SK-N-SH (cell line): ENCODE measurements around the gene HACD4. TPM values are rescaled to one million over a fixed set of nuclear protein-coding genes. Genes with fewer than 3 reads are reported as not detected.

Source experiments
- CTCF ChIA-PET: fragments of 300-600, 350-600 bp; formaldehyde crosslinking; extraction: SDS; loops from one replicate; lab custom pipeline; 2021; lab: Yijun Ruan, JAX
- POLR2A ChIA-PET: fragments of 350-600 bp; sonication (Branson Sonifier 250); formaldehyde crosslinking; extraction: SDS; loops from one replicate; lab custom pipeline; 2020; ENCODE audit warnings: antibody characterized with exemption, inconsistent platforms; lab: Yijun Ruan, JAX
- DNase-seq: peaks from one replicate; pipeline ENCODE4 v3.0.0; 2012
- H2AFZ ChIP-seq: fragments of 200-600 bp; sonication (generic); 2 replicates; pipeline ENCODE4 v1.8.1; 2016; ENCODE audit warnings: antibody characterized with exemption, mild to moderate bottlenecking, low read depth
- H3F3A ChIP-seq: fragments of 200-600 bp; sonication (generic); replicated peaks from 2 replicates; pipeline ENCODE3; 2016; ENCODE audit warnings: antibody characterized with exemption, mild to moderate bottlenecking; ENCODE audit not compliant: insufficient read depth
- H3K27ac ChIP-seq, 2 experiments: fragments of 200-500 bp in 1 of 2; fragments of 200-600 bp in 1 of 2; sonication (Bioruptor generic) in 1 of 2; sonication (generic), shearing (Covaris generic) in 1 of 2; 2 replicates each; pipeline versions ENCODE4 v1.5.1 to v1.6.1; 2014 to 2016; ENCODE audit warnings: low read depth in 2 of 2, inconsistent platforms in 1 of 2, low read length in 1 of 2, mild to moderate bottlenecking in 1 of 2, mixed read lengths in 1 of 2
- H3K27me3 ChIP-seq: fragments of 200-600 bp; sonication (generic), shearing (Covaris generic); 2 replicates; pipeline ENCODE4 v1.6.1; 2016; ENCODE audit warnings: mixed run types; ENCODE audit not compliant: insufficient read depth
- H3K36me3 ChIP-seq, 2 experiments: fragments of 200-500 bp in 1 of 2; fragments of 200-600 bp in 1 of 2; sonication (Bioruptor generic) in 1 of 2; sonication (generic) in 1 of 2; replicated peaks in 1 of 2; 2 replicates each; pipeline versions ENCODE3 to v1.5.1; 2014 to 2016; ENCODE audit warnings: low read length in 1 of 2, mild to moderate bottlenecking in 1 of 2; ENCODE audit not compliant: insufficient read depth in 2 of 2, control insufficient read depth in 1 of 2
- H3K4me1 ChIP-seq, 2 experiments: fragments of 200-500 bp in 1 of 2; fragments of 200-600 bp in 1 of 2; sonication (Bioruptor generic) in 1 of 2; sonication (generic), shearing (Covaris generic) in 1 of 2; 2 replicates each; pipeline versions ENCODE4 v1.5.1 to v1.6.1; 2014 to 2016; ENCODE audit warnings: low read depth in 1 of 2, low read length in 1 of 2, mixed run types in 1 of 2; ENCODE audit not compliant: insufficient read depth in 2 of 2, control insufficient read depth in 1 of 2
- H3K4me2 ChIP-seq: fragments of 200-600 bp; sonication (generic), shearing (Covaris generic); 2 replicates; pipeline ENCODE4 v1.6.1; 2017; ENCODE audit warnings: mixed run types
- H3K4me3 ChIP-seq, 2 experiments: fragments of 200-500 bp in 1 of 2; fragments of 200-600 bp in 1 of 2; sonication (Bioruptor generic) in 1 of 2; sonication (generic), shearing (Covaris generic) in 1 of 2; 2 replicates each; pipeline versions ENCODE4 v1.5.1 to v1.8.1; 2014 to 2016; ENCODE audit warnings: low read depth in 2 of 2, inconsistent platforms in 1 of 2, low read length in 1 of 2, mild to moderate bottlenecking in 1 of 2, mixed read lengths in 1 of 2, moderate library complexity in 1 of 2
- H3K79me2 ChIP-seq: fragments of 200-600 bp; sonication (generic); 2 replicates; pipeline ENCODE4 v1.8.1; 2017; ENCODE audit warnings: mild to moderate bottlenecking; ENCODE audit not compliant: insufficient read depth
- H3K9ac ChIP-seq: fragments of 200-600 bp; sonication (generic); 2 replicates; pipeline ENCODE4 v1.6.1; 2017; ENCODE audit warnings: mixed run types
- H3K9me2 ChIP-seq: fragments of 200-600 bp; sonication (generic); 2 replicates; pipeline ENCODE4 v1.6.1; 2017; ENCODE audit warnings: mixed run types
- H3K9me3 ChIP-seq: fragments of 200-600 bp; sonication (generic); 2 replicates; pipeline ENCODE4 v1.6.1; 2017; ENCODE audit warnings: mixed run types, mild to moderate bottlenecking, moderate library complexity
- H4K20me1 ChIP-seq: fragments of 200-600 bp; sonication (generic); 2 replicates; pipeline ENCODE4 v1.6.1; 2017; ENCODE audit warnings: mild to moderate bottlenecking, mixed run types; ENCODE audit not compliant: insufficient read depth
- CHD2 ChIP-seq: fragments of 150-350 bp; IDR thresholded peaks from 2 replicates; pipeline ENCODE4 v1.6.1; 2018; ENCODE audit warnings: low read length; ENCODE audit not compliant: partially characterized antibody
- EZH2phosphoT487 ChIP-seq: fragments of 200-600 bp; sonication (generic); IDR thresholded peaks from 2 replicates; pipeline ENCODE4 v1.6.1; 2017; ENCODE audit warnings: low read depth, mixed run types, mild to moderate bottlenecking, antibody characterized with exemption, moderate library complexity, borderline replicate concordance
- FOSL2 ChIP-seq: IDR thresholded peaks from 2 replicates; pipeline ENCODE4 v1.4.0; 2012; ENCODE audit warnings: low read depth, mild to moderate bottlenecking, moderate library complexity, borderline replicate concordance
- FOXM1 ChIP-seq: IDR thresholded peaks from 2 replicates; pipeline ENCODE4 v1.4.0; 2012; ENCODE audit warnings: low read depth, mild to moderate bottlenecking
- GABPA ChIP-seq: IDR thresholded peaks from 2 replicates; pipeline ENCODE4 v1.4.0; 2012; ENCODE audit warnings: low read depth, mild to moderate bottlenecking
- GATA2 ChIP-seq: sonication (generic); formaldehyde crosslinking; IDR thresholded peaks from 2 replicates; pipeline ENCODE4 v1.5.0; 2020; ENCODE audit warnings: mild to moderate bottlenecking, missing genetic modification reagents
- JUND ChIP-seq: IDR thresholded peaks from 2 replicates; pipeline ENCODE4 v1.4.0; 2012
- NRF1 ChIP-seq: IDR thresholded peaks from 2 replicates; pipeline ENCODE4 v1.6.1; 2012; ENCODE audit warnings: low read depth, mild to moderate bottlenecking, low read length
- POLR2AphosphoS5 ChIP-seq: IDR thresholded peaks from 2 replicates; pipeline ENCODE4 v1.6.1; 2012; ENCODE audit warnings: low read depth, low read length
- RCOR1 ChIP-seq: fragments of 150-350 bp; IDR thresholded peaks from 2 replicates; pipeline ENCODE4 v1.6.1; 2017; ENCODE audit warnings: antibody characterized with exemption, low read length
- RFX5 ChIP-seq: IDR thresholded peaks from 2 replicates; pipeline ENCODE4 v1.6.1; 2012; ENCODE audit warnings: mild to moderate bottlenecking, improper control_type of control experiment, low read length
- RXRA ChIP-seq: IDR thresholded peaks from 2 replicates; pipeline ENCODE4 v1.4.0; 2012; ENCODE audit warnings: low read depth, mild to moderate bottlenecking, borderline replicate concordance
- SIN3A ChIP-seq: IDR thresholded peaks from 2 replicates; pipeline ENCODE4 v1.6.1; 2012; ENCODE audit warnings: low read depth, mild to moderate bottlenecking, low read length, moderate library complexity, borderline replicate concordance
- TCF12 ChIP-seq: IDR thresholded peaks from 2 replicates; pipeline ENCODE4 v1.4.0; 2012
- WGBS: methylation state at CpG from one replicate; pipeline ENCODE4 v1.1.6; 2017; ENCODE audit warnings: low lambda C conversion rate; 5-methylcytosine and 5-hydroxymethylcytosine counted together
- polyA plus RNA-seq, 3 experiments: library from polyadenylated mRNA; depleted of rRNA; stranded (reverse); fragments of >200 nt; gene quantifications; 2 replicates each; pipeline ENCODE4 v1.2.3, GENCODE V29; 2012
- TF ChIP-seq, protein P1 (sequence below): IDR thresholded peaks from 2 replicates; pipeline ENCODE4 v1.4.0; 2012; ENCODE audit warnings: low read depth, borderline replicate concordance
- TF ChIP-seq, protein P2 (sequence below): IDR thresholded peaks from 2 replicates; pipeline ENCODE4 v1.4.0; 2012; ENCODE audit warnings: low read depth
- TF ChIP-seq, protein P3 (sequence below): IDR thresholded peaks from 2 replicates; pipeline ENCODE4; 2012
- TF ChIP-seq, protein P4 (sequence below): fragments of 150-350 bp; IDR thresholded peaks from 2 replicates; pipeline ENCODE4 v1.6.1; 2016; ENCODE audit warnings: mild to moderate bottlenecking, low read depth, low read length
- TF ChIP-seq, protein P5 (sequence below): fragments of 150-350 bp; IDR thresholded peaks from 2 replicates; pipeline ENCODE4 v1.6.1; 2017; ENCODE audit warnings: antibody characterized with exemption, low read length, low read depth, borderline replicate concordance

HACD4 gene
- polyA plus RNA-seq, 1 of the 3 experiments (the other 2 are of a cell fraction), result under 0.01 TPM

DNA sequence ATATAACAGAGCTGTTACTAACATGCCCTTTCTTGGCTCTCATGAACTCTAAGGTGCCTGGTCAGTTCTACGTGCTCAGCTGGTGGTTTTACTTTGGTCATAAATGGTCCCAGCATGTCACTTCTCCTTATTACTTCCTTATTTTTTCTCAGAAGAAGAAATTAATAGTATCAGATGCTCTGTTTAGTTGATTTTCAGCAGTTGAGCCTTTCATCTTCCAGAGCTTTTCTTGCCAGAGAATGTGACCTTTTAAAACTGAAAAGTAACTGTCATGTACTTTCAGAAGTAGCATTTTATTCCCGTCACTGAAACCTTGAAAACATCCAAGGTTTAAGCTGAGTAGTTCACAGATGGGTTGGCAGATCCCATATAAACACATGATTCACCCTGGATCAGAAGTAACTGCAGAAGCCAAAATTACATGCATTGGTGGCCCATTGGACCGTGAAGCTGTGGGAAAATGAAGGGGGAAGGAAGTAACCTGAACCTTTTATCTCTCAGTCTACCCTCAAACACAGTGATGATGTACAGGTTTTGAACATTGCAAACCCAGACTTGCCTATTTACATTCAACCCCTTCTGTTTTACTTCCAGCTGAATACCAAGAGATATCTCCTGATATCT, 50.5 kb downstream of the HACD4 start:
- no peak overlapping the region for H3K9ac ChIP-seq
- H3K27ac ChIP-seq, result peak overlapping the region; percentile 4 to 60; a peak in 1 of 4 replicates
- DNase-seq, result no peak
- ChIA-PET CTCF (no interaction called here), POLR2A (no interaction called here)
- no peaks in the 10 kb centered on the region for H4K20me1 ChIP-seq
- no peaks in the 10 kb centered on the region for H3K9me2 ChIP-seq
- peaks cover 0 to 6% of the 10 kb centered on the region in 2 experiments; a peak in 1 of 4 replicates for H3K4me1 ChIP-seq
- TF ChIP-seq CHD2 (no peak), EZH2phosphoT487 (no peak), NRF1 (no peak)
- no peaks in the 10 kb centered on the region for H3K27me3 ChIP-seq
- no peaks in the 10 kb centered on the region for H3K79me2 ChIP-seq
- H3K9me3 ChIP-seq, result no peaks in the 10 kb centered on the region
- no peaks in the 10 kb centered on the region for H3F3A ChIP-seq
- H3K4me3 ChIP-seq, result no peak overlapping the region
- no peak overlapping the region for H2AFZ ChIP-seq
- 81% methylated on average over 3 of the region's 3 CpGs for WGBS
- H3K4me2 ChIP-seq, result no peak overlapping the region
- peaks cover 7 to 15% of the 10 kb centered on the region in 2 experiments for H3K36me3 ChIP-seq

DNA sequence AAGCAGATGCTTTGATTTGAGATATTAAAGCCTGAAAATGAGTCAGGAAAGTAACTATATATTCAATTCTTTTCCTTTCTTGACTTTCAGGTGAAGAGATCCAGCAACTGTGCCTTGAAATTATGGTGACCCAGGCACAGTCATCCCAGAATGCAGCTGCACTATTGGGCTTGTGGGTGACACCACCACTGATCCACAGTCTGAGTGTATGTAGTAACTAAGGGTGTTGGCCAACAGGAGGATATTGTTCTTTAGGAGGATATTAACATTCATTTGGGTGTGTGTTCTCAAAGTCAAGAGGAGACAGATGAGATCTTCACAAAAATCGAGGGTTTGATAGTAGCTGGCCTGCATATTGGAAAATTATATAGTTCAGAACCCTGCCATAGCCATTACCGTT, 53.2 kb downstream of the HACD4 start:
- TF ChIP-seq GATA2 (CRISPR knock-in tag) (no peak), POLR2AphosphoS5 (no peak), TCF12 (no peak), SIN3A (no peak), RFX5 (no peak), CHD2 (no peak), GABPA (no peak), RCOR1 (no peak), NRF1 (no peak), FOSL2 (no peak), FOXM1 (no peak), JUND (no peak), RXRA (no peak)
- TF ChIP-seq, protein P1, sequence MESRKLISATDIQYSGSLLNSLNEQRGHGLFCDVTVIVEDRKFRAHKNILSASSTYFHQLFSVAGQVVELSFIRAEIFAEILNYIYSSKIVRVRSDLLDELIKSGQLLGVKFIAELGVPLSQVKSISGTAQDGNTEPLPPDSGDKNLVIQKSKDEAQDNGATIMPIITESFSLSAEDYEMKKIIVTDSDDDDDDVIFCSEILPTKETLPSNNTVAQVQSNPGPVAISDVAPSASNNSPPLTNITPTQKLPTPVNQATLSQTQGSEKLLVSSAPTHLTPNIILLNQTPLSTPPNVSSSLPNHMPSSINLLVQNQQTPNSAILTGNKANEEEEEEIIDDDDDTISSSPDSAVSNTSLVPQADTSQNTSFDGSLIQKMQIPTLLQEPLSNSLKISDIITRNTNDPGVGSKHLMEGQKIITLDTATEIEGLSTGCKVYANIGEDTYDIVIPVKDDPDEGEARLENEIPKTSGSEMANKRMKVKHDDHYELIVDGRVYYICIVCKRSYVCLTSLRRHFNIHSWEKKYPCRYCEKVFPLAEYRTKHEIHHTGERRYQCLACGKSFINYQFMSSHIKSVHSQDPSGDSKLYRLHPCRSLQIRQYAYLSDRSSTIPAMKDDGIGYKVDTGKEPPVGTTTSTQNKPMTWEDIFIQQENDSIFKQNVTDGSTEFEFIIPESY, result no peak
- TF ChIP-seq, protein P2, sequence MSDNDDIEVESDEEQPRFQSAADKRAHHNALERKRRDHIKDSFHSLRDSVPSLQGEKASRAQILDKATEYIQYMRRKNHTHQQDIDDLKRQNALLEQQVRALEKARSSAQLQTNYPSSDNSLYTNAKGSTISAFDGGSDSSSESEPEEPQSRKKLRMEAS, result no peak
- TF ChIP-seq, protein P3, sequence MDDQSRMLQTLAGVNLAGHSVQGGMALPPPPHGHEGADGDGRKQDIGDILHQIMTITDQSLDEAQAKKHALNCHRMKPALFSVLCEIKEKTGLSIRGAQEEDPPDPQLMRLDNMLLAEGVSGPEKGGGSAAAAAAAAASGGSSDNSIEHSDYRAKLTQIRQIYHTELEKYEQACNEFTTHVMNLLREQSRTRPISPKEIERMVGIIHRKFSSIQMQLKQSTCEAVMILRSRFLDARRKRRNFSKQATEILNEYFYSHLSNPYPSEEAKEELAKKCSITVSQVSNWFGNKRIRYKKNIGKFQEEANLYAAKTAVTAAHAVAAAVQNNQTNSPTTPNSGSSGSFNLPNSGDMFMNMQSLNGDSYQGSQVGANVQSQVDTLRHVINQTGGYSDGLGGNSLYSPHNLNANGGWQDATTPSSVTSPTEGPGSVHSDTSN, result no peak
- TF ChIP-seq, protein P4, sequence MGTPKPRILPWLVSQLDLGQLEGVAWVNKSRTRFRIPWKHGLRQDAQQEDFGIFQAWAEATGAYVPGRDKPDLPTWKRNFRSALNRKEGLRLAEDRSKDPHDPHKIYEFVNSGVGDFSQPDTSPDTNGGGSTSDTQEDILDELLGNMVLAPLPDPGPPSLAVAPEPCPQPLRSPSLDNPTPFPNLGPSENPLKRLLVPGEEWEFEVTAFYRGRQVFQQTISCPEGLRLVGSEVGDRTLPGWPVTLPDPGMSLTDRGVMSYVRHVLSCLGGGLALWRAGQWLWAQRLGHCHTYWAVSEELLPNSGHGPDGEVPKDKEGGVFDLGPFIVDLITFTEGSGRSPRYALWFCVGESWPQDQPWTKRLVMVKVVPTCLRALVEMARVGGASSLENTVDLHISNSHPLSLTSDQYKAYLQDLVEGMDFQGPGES, result no peak
- TF ChIP-seq, protein P5, sequence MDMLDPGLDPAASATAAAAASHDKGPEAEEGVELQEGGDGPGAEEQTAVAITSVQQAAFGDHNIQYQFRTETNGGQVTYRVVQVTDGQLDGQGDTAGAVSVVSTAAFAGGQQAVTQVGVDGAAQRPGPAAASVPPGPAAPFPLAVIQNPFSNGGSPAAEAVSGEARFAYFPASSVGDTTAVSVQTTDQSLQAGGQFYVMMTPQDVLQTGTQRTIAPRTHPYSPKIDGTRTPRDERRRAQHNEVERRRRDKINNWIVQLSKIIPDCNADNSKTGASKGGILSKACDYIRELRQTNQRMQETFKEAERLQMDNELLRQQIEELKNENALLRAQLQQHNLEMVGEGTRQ, result no peak
- no peaks in the 10 kb centered on the region for H3K79me2 ChIP-seq
- H3F3A ChIP-seq, result no peaks in the 10 kb centered on the region
- no peak overlapping the region for H3K4me3 ChIP-seq
- no peaks in the 10 kb centered on the region for H3K9me2 ChIP-seq
- no peaks in the 10 kb centered on the region for H4K20me1 ChIP-seq
- no peaks in the 10 kb centered on the region for H3K27me3 ChIP-seq
- no peak for DNase-seq
- CTCF ChIA-PET, result interaction anchor here (1.0 kb wide), 1 partner anchor 9 kb away, joined by 3 read pairs; no protein-coding TSS in a partner anchor
- H3K4me2 ChIP-seq, result no peak overlapping the region
- H3K9ac ChIP-seq, result no peak overlapping the region
- POLR2A ChIA-PET, result no interaction called here
- H3K4me1 ChIP-seq, result peaks cover 0 to 6% of the 10 kb centered on the region in 2 experiments; a peak in 1 of 4 replicates
- H3K27ac ChIP-seq, result no peak overlapping the region
- H3K9me3 ChIP-seq, result no peaks in the 10 kb centered on the region
- 67% methylated on average over 2 of the region's 2 CpGs for WGBS
- no peak overlapping the region for H2AFZ ChIP-seq
- H3K36me3 ChIP-seq, result peaks cover 7 to 15% of the 10 kb centered on the region in 2 experiments
